Naive thymus-derived CD8-positive, alpha-beta T cell (primary cell): Measurements from ENCODE around the gene DLG4. TPM values are rescaled to one million over a fixed set of nuclear protein-coding genes. Genes with fewer than 3 reads are reported as not detected.

ENCODE experiments used
- ATAC-seq, 2 donors: fragments of 150-1000 bp; cut with Tn5 transposase in 1 of 2; sonication (Bioruptor Pico), chemical (Tn5 transposase) in 1 of 2; 1 replicate in 1 of 2; 2 replicates in 1 of 2; pipeline ENCODE4 v1.10.0; 2021; ENCODE audit warnings: mild to moderate bottlenecking in 2 of 2, moderate library complexity in 2 of 2
- POLR2A ChIA-PET: fragments of 350-600 bp; sonication (Branson Sonifier 250); formaldehyde crosslinking; loops from one replicate; lab custom pipeline; 2021; ENCODE audit warnings: antibody characterized with exemption; lab: Charles Lee
- DNase-seq, 10 donors: peaks; one replicate each; pipeline versions ENCODE4 v3.0.0 to v3.0.0-alpha.2; 2020 to 2022
- H3K27ac Mint-ChIP-seq, 10 donors: one replicate each; pipeline ENCODE4 v1.8.0; 2020 to 2022; ENCODE audit warnings: mild to moderate bottlenecking in 10 of 10, mixed read lengths in 10 of 10, moderate library complexity in 4 of 10, inconsistent platforms in 1 of 10
- H3K27me3 Mint-ChIP-seq, 5 donors: one replicate each; pipeline ENCODE4 v1.8.0; 2021 to 2022; ENCODE audit warnings: mixed read lengths in 5 of 5
- H3K36me3 Mint-ChIP-seq, 3 donors: one replicate each; pipeline ENCODE4 v1.8.0; 2020 to 2022; ENCODE audit warnings: mixed read lengths in 3 of 3, mild to moderate bottlenecking in 2 of 3, inconsistent platforms in 1 of 3
- H3K4me1 Mint-ChIP-seq, 4 donors: one replicate each; pipeline ENCODE4 v1.8.0; 2021 to 2022; ENCODE audit warnings: mixed read lengths in 4 of 4
- H3K4me3 Mint-ChIP-seq, 10 donors: one replicate each; pipeline ENCODE4 v1.8.0; 2020 to 2022; ENCODE audit warnings: mild to moderate bottlenecking in 10 of 10, mixed read lengths in 10 of 10, moderate library complexity in 6 of 10, inconsistent platforms in 1 of 10
- H3K9me3 Mint-ChIP-seq, 9 donors: one replicate each; pipeline ENCODE4 v1.8.0; 2020 to 2022; ENCODE audit warnings: mixed read lengths in 9 of 9, mild to moderate bottlenecking in 3 of 9, inconsistent platforms in 1 of 9, moderate library complexity in 1 of 9
- polyA plus RNA-seq, 3 donors: library from polyadenylated mRNA; unstranded; fragments of 300-500 nt; fragmentation: Illumina TruSeq; gene quantifications; one replicate each; pipeline ENCODE4 v1.2.3, GENCODE V29; 2021
- total RNA-seq, 8 experiments: library from RNA in 2 of 8; stranded (reverse) in 2 of 8; gene quantifications; one replicate each; pipeline ENCODE4 v1.2.3 and lab custom pipeline; 2021 to 2026

Gene DLG4
- total and polyA plus RNA-seq, 5 experiments from 2014 or later: 0.24 to 10.2 (median 0.62) TPM

- ATAC-seq (no peak), DNase-seq (no peak)
- Mint-ChIP-seq H3K36me3 (peaks cover 0 to 14% (median 0%) of the 10 kb centered on the region in 3 donors), H3K27me3 (peaks cover 0 to 2% (median 0%) of the 10 kb centered on the region in 5 donors), H3K4me3 (peak overlapping the region; percentile 88 to 97 (median 94)), H3K9me3 (no peaks in the 10 kb centered on the region), H3K4me1 (peaks cover 38 to 71% (median 63%) of the 10 kb centered on the region in 4 donors), H3K27ac (peak overlapping the region; percentile 90 to 99 (median 98))
- POLR2A ChIA-PET: interaction anchor here (0.6 to 14.0 kb wide), 10 partner anchors 17 to 288 kb away, joined by 3 to 371 read pairs (median 4); partner anchors contain the start of genes ACAP1, CLDN7, DVL2 and GABARAP
Observed at GRCh38 chr17:7219229-7219811, 316 bp downstream of the DLG4 start.

- Mint-ChIP-seq H3K4me1 (peaks cover 44 to 76% (median 68%) of the 10 kb centered on the region in 4 donors), H3K9me3 (no peaks in the 10 kb centered on the region), H3K36me3 (peaks cover 0 to 9% (median 0%) of the 10 kb centered on the region in 3 donors), H3K4me3 (peak overlapping the region; percentile 55 to 97 (median 94)), H3K27ac (peak overlapping the region; percentile 90 to 99 (median 98)), H3K27me3 (peaks cover 0 to 2% (median 0%) of the 10 kb centered on the region in 5 donors)
- ATAC-seq: no peak
- POLR2A ChIA-PET: interaction anchor here (0.6 to 14.0 kb wide), 3 partner anchors 18 to 288 kb away, joined by 3 to 371 read pairs (median 10); partner anchors contain the start of genes DVL2, GABARAP and PHF23
- peak in 1 of 10 donors; percentile 57 for DNase-seq
Observed at GRCh38 chr17:7218758-7219157, 878 bp downstream of the DLG4 start.

- Mint-ChIP-seq H3K27me3 (peaks cover 0 to 2% (median 0%) of the 10 kb centered on the region in 5 donors), H3K4me3 (peak overlapping the region; percentile 67 to 97 (median 81)), H3K36me3 (peaks cover 0 to 4% (median 0%) of the 10 kb centered on the region in 3 donors), H3K4me1 (peaks cover 49 to 82% (median 74%) of the 10 kb centered on the region in 4 donors), H3K9me3 (no peaks in the 10 kb centered on the region), H3K27ac (peak overlapping the region; percentile 69 to 98 (median 90))
- peak in 1 of 10 donors; percentile 54 for DNase-seq
- POLR2A ChIA-PET: interaction anchor here (14.0 kb wide), 1 partner anchor 18 kb away, joined by 371 read pairs; the partner anchor contains the start of genes DVL2, GABARAP and PHF23
- ATAC-seq: no peak
Observed at GRCh38 chr17:7218166-7218565, 1.5 kb downstream of the DLG4 start.

- Mint-ChIP-seq H3K4me1 (peaks cover 49 to 82% (median 75%) of the 10 kb centered on the region in 4 donors), H3K27me3 (peaks cover 0 to 2% (median 0%) of the 10 kb centered on the region in 5 donors), H3K27ac (peak overlapping the region; percentile 69 to 100 (median 98)), H3K4me3 (peak overlapping the region; percentile 67 to 97 (median 81)), H3K36me3 (peaks cover 0 to 2% (median 0%) of the 10 kb centered on the region in 3 donors), H3K9me3 (no peaks in the 10 kb centered on the region)
- ATAC-seq: no peak
- peak in 2 of 10 donors; percentile 33 to 65 for DNase-seq
- POLR2A ChIA-PET: interaction anchor here (0.6 to 14.0 kb wide), 2 partner anchors 19 to 164 kb away, joined by 6 to 371 read pairs; partner anchors contain the start of genes DVL2, GABARAP and PHF23
Observed at GRCh38 chr17:7217113-7217987, 2.3 kb downstream of the DLG4 start.

DNA sequence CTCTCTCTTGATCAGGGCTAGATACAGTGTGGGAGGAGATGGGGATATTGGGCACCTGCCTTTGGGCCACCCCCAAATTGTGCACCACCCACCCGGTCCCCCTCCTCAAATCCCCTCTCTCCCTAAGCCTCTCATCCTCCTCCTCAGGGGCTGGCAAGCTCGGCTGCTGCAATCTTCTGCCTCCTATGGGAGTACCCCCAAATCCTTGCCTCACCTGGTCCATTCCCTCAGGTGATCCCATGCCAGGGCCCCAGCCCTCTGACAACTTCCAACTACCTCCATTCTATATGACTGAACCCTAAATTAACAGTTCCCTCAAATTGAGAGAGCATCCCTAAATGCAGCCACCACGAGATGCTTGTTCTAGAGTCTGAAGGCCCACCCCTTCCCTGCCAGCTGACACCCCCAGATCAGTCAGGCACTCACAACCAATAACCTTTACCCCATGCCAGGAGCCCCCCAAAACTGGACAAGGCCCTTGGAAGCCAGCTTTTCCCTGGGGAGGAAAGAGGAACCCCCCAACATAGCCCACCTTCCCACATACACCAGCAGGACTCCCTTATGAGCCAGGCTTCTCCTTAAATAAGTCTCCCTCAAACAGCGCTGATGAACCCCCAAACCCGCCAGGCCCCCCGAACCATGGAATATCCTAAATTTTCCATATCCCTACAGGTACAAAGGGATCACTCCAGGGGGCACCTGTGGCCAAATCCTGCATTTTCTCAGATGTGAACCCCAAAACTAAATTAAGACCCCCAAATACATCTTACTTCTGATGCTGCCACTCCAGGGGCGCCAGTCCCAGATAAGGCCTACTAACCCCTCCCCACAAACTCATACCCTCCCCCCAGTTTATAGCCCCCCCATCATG, 3.2 kb downstream of the DLG4 start:
- H3K27me3 Mint-ChIP-seq: peaks cover 0 to 2% (median 0%) of the 10 kb centered on the region in 5 donors
- ATAC-seq: no peak
- H3K36me3 Mint-ChIP-seq: no peaks in the 10 kb centered on the region
- POLR2A ChIA-PET: interaction anchor here (3.3 to 14.0 kb wide), 2 partner anchors 12 to 20 kb away, joined by 20 to 371 read pairs; partner anchors contain the start of genes DVL2, GABARAP and PHF23
- H3K27ac Mint-ChIP-seq: peak overlapping the region; percentile 49 to 100 (median 96)
- peak overlapping the region; percentile 40 to 94 (median 72) for H3K4me3 Mint-ChIP-seq
- H3K4me1 Mint-ChIP-seq: peaks cover 51 to 81% (median 78%) of the 10 kb centered on the region in 4 donors
- H3K9me3 Mint-ChIP-seq: no peaks in the 10 kb centered on the region
- DNase-seq: peak in 1 of 10 donors; percentile 53

- POLR2A ChIA-PET: interaction anchor here (1.7 to 14.0 kb wide), 3 partner anchors 11 to 180 kb away, joined by 6 to 371 read pairs (median 20); partner anchors contain the start of genes DVL2, GABARAP, PHF23 and SLC16A13
- DNase-seq (peak in 2 of 10 donors; percentile 19 to 65), ATAC-seq (no peak)
- Mint-ChIP-seq H3K27ac (peak overlapping the region; percentile 87 to 100 (median 99)), H3K4me1 (peaks cover 46 to 73% (median 71%) of the 10 kb centered on the region in 4 donors), H3K4me3 (peak overlapping the region; percentile 26 to 98 (median 88)), H3K27me3 (peaks cover 0 to 2% (median 0%) of the 10 kb centered on the region in 5 donors), H3K36me3 (no peaks in the 10 kb centered on the region), H3K9me3 (no peaks in the 10 kb centered on the region)
Observed at GRCh38 chr17:7215652-7216180, 3.9 kb downstream of the DLG4 start.

GRCh38 chr17:7215136-7215638, 4.4 kb downstream of the DLG4 start:
- Mint-ChIP-seq H3K36me3 (peaks cover 0 to under 1% (median 0%) of the 10 kb centered on the region in 3 donors), H3K4me1 (peaks cover 43 to 68% (median 66%) of the 10 kb centered on the region in 4 donors), H3K27me3 (peaks cover 0 to 2% (median 0%) of the 10 kb centered on the region in 5 donors), H3K4me3 (peak overlapping the region; percentile 85 to 98 (median 93)), H3K27ac (peak overlapping the region; percentile 95 to 100 (median 99)), H3K9me3 (no peaks in the 10 kb centered on the region)
- ATAC-seq (no peak), DNase-seq (peak in 1 of 10 donors; percentile 65)
- POLR2A ChIA-PET: interaction anchor here (1.0 to 14.0 kb wide), 7 partner anchors 10 to 264 kb away, joined by 3 to 371 read pairs (median 5); partner anchors contain the start of genes CTDNEP1, DVL2, ELP5 and GABARAP

GRCh38 chr17:7214300-7215135, 5.1 kb downstream of the DLG4 start:
- H3K36me3 Mint-ChIP-seq: peaks cover 0 to 2% (median 0%) of the 10 kb centered on the region in 3 donors
- peak overlapping the region; percentile 95 to 100 (median 99) for H3K27ac Mint-ChIP-seq
- peaks cover 0 to 2% (median 0%) of the 10 kb centered on the region in 5 donors for H3K27me3 Mint-ChIP-seq
- peaks cover 43 to 66% (median 63%) of the 10 kb centered on the region in 4 donors for H3K4me1 Mint-ChIP-seq
- ATAC-seq (peak; percentile 74 to 78), DNase-seq (peak; percentile 97 to 99 (median 99))
- H3K4me3 Mint-ChIP-seq: peak overlapping the region; percentile 85 to 98 (median 93)
- POLR2A ChIA-PET: interaction anchor here (0.7 to 14.0 kb wide), 9 partner anchors 10 to 472 kb away, joined by 3 to 371 read pairs (median 4); partner anchors contain the start of genes CTDNEP1, DVL2, ELP5 and GABARAP
- no peaks in the 10 kb centered on the region for H3K9me3 Mint-ChIP-seq

DNA sequence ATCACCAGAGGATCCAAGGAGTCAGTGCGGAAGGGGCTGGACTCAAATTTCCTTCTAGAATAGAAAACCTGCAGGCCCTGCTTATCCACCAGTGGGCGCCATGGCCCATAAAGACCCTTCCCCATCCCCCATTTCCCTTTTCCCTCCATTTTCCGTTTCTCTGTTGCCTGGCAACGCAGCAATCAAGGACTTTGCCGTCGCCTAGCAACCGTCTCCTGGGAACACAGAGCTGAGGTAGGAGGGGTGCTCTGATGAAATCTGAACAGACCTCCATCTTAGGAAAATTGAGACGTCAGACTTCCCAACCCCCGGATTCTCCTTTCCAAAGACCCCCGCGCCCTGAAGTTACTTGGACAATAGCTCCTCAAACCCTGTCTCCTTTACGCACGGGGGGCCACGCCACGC, 5.7 kb downstream of the DLG4 start:
- POLR2A ChIA-PET: interaction anchor here (0.7 to 14.0 kb wide), 9 partner anchors 9 to 473 kb away, joined by 3 to 371 read pairs (median 4); partner anchors contain the start of genes CTDNEP1, DVL2, ELP5 and GABARAP
- Mint-ChIP-seq H3K4me1 (peaks cover 39 to 60% (median 57%) of the 10 kb centered on the region in 4 donors), H3K9me3 (no peaks in the 10 kb centered on the region), H3K36me3 (peaks cover 0 to 2% (median 0%) of the 10 kb centered on the region in 3 donors), H3K27me3 (peaks cover 0 to 2% (median 0%) of the 10 kb centered on the region in 5 donors), H3K27ac (peak overlapping the region; percentile 95 to 100 (median 99)), H3K4me3 (peak overlapping the region; percentile 85 to 98 (median 93))
- DNase-seq (peak in 5 of 10 donors; percentile 55 to 86 (median 81)), ATAC-seq (peak; percentile 3 to 13)
